HEK293 (cell line): ENCODE data around the gene ADRA2B.

Source experiments
- CTCF ChIA-PET: fragments of 350-600 bp; formaldehyde crosslinking; extraction: SDS; loops from one replicate; lab custom pipeline; 2021; ENCODE audit warnings: antibody characterized with exemption; lab: Yijun Ruan, JAX
- POLR2A ChIA-PET: fragments of 300-600 bp; formaldehyde crosslinking; extraction: SDS; loops from one replicate; lab custom pipeline; 2020; ENCODE audit warnings: antibody characterized with exemption, inconsistent platforms; lab: Yijun Ruan, JAX
- H3K27ac ChIP-seq: fragments of 200-500 bp; sonication (Bioruptor generic); 2 replicates; pipeline ENCODE4 v1.5.1; 2014; ENCODE audit warnings: low read depth, low read length, control low read depth, inconsistent platforms; ENCODE audit errors: extremely low read depth
- H3K36me3 ChIP-seq, 2 experiments: fragments of 200-500 bp in 1 of 2; sonication (Bioruptor generic) in 1 of 2; 1 replicate in 1 of 2; 2 replicates in 1 of 2; pipeline ENCODE4 v1.5.1; 2014 to 2017; ENCODE audit warnings: inconsistent platforms in 2 of 2, low read length in 2 of 2; ENCODE audit not compliant: control insufficient read depth in 2 of 2, insufficient read depth in 1 of 2
- H3K4me1 ChIP-seq: fragments of 200-500 bp; sonication (Bioruptor generic); 2 replicates; pipeline ENCODE4 v1.5.1; 2014; ENCODE audit warnings: mild to moderate bottlenecking, low read length, inconsistent platforms; ENCODE audit not compliant: control insufficient read depth, insufficient read depth
- H3K4me3 ChIP-seq: 2 replicates; pipeline ENCODE4 v1.5.1; 2011; ENCODE audit warnings: low read depth, mild to moderate bottlenecking, control low read depth, low read length, moderate library complexity
- H3K9me3 ChIP-seq: fragments of 200-500 bp; sonication (Bioruptor generic); 2 replicates; pipeline ENCODE4 v1.5.1; 2014; ENCODE audit warnings: low read depth, low read length, inconsistent platforms; ENCODE audit not compliant: control insufficient read depth, insufficient read depth
- GFI1B ChIP-seq: fragments of 450-650 bp; formaldehyde crosslinking; IDR thresholded peaks from 2 replicates; pipeline ENCODE4 v1.5.1; 2016; ENCODE audit warnings: missing biosample characterization, missing genetic modification characterization
- HOXA7 ChIP-seq: sonication (generic); formaldehyde crosslinking; IDR thresholded peaks from 2 replicates; pipeline ENCODE4 v1.8.1; 2022; ENCODE audit warnings: missing genetic modification reagents, borderline replicate concordance
- IKZF3 ChIP-seq: fragments of 450-650 bp; IDR thresholded peaks from 2 replicates; pipeline ENCODE4 v1.5.0; 2018; ENCODE audit warnings: missing biosample characterization, mild to moderate bottlenecking, missing genetic modification characterization, moderate library complexity
- KLF8 ChIP-seq: fragments of 450-650 bp; formaldehyde crosslinking; IDR thresholded peaks from 2 replicates; pipeline ENCODE4 v1.5.1; 2016; ENCODE audit warnings: missing biosample characterization, missing genetic modification characterization
- KLF9 ChIP-seq: fragments of 450-650 bp; formaldehyde crosslinking; IDR thresholded peaks from 2 replicates; pipeline ENCODE4 v1.5.1; 2016; ENCODE audit warnings: missing biosample characterization, missing genetic modification characterization, low read depth
- MEIS1 ChIP-seq: sonication (generic); formaldehyde crosslinking; IDR thresholded peaks from 2 replicates; pipeline ENCODE4 v1.8.1; 2022; ENCODE audit warnings: missing genetic modification reagents, mild to moderate bottlenecking, borderline replicate concordance
- SALL2 ChIP-seq: fragments of 450-650 bp; formaldehyde crosslinking; IDR thresholded peaks from 2 replicates; pipeline ENCODE4 v1.5.0; 2017; ENCODE audit warnings: missing biosample characterization, mild to moderate bottlenecking, missing genetic modification characterization, borderline replicate concordance
- SCRT1 ChIP-seq: fragments of 450-650 bp; formaldehyde crosslinking; IDR thresholded peaks from 2 replicates; pipeline ENCODE4 v1.5.1; 2016; ENCODE audit warnings: missing biosample characterization, missing genetic modification characterization, borderline replicate concordance
- SP3 ChIP-seq: fragments of 450-650 bp; formaldehyde crosslinking; IDR thresholded peaks from 2 replicates; pipeline ENCODE4 v1.5.1; 2016; ENCODE audit warnings: missing biosample characterization, missing genetic modification characterization
- ZBTB11 ChIP-seq: fragments of 450-650 bp; formaldehyde crosslinking; conservative IDR thresholded peaks from 2 replicates; pipeline ENCODE4 v1.5.1; 2016; ENCODE audit warnings: low read depth, missing biosample characterization, missing genetic modification characterization
- ZFHX2 ChIP-seq: fragments of 450-650 bp; formaldehyde crosslinking; conservative IDR thresholded peaks from 2 replicates; pipeline ENCODE4 v1.5.1; 2016; ENCODE audit warnings: missing biosample characterization, missing genetic modification characterization
- ZNF175 ChIP-seq: fragments of 450-650 bp; formaldehyde crosslinking; IDR thresholded peaks from 2 replicates; pipeline ENCODE4 v1.5.1; 2016; ENCODE audit warnings: missing biosample characterization, missing genetic modification characterization
- ZNF280D ChIP-seq: fragments of 450-650 bp; formaldehyde crosslinking; IDR thresholded peaks from 2 replicates; pipeline ENCODE4 v1.5.1; 2016; ENCODE audit warnings: missing biosample characterization, missing genetic modification characterization
- ZNF335 ChIP-seq: fragments of 450-650 bp; formaldehyde crosslinking; conservative IDR thresholded peaks from 2 replicates; pipeline ENCODE4 v1.5.1; 2016; ENCODE audit warnings: missing biosample characterization, missing genetic modification characterization
- ZNF433 ChIP-seq: fragments of 450-650 bp; formaldehyde crosslinking; IDR thresholded peaks from 2 replicates; pipeline ENCODE4 v1.5.1; 2016; ENCODE audit warnings: missing biosample characterization, missing genetic modification characterization, low read depth
- ZNF561 ChIP-seq: fragments of 450-650 bp; IDR thresholded peaks from 2 replicates; pipeline ENCODE4 v1.5.1; 2018; ENCODE audit warnings: missing biosample characterization, missing genetic modification characterization, borderline replicate concordance
- ZNF677 ChIP-seq: fragments of 450-650 bp; IDR thresholded peaks from 2 replicates; pipeline ENCODE4 v1.5.0; 2018; ENCODE audit warnings: missing biosample characterization, mild to moderate bottlenecking, missing genetic modification characterization, moderate library complexity
- TF ChIP-seq, protein P1 (sequence below): fragments of 450-650 bp; formaldehyde crosslinking; IDR thresholded peaks from 2 replicates; pipeline ENCODE4 v1.5.1; 2016; ENCODE audit warnings: missing biosample characterization, missing genetic modification characterization, low read depth
- TF ChIP-seq, protein P2 (sequence below): fragments of 450-650 bp; formaldehyde crosslinking; optimal IDR thresholded peaks from 2 replicates; pipeline ENCODE3; 2016; ENCODE audit warnings: missing biosample characterization, mild to moderate bottlenecking, missing genetic modification characterization

The ADRA2B gene

GRCh38 chr2:96117701-96118588 lies 1.6 kb upstream of the ADRA2B start:
- Histone ChIP-seq H3K27ac (no peak overlapping the region), H3K9me3 (no peaks in the 10 kb centered on the region), H3K36me3 (no peaks in the 10 kb centered on the region), H3K4me1 (no peaks in the 10 kb centered on the region), H3K4me3 (no peak overlapping the region)
- ChIA-PET CTCF (interaction anchor here (0.6 to 3.0 kb wide), 22 partner anchors 7 to 144 kb away, joined by 3 to 29 read pairs (median 5); partner anchors contain the start of gene ASTL), POLR2A (interaction anchor here (1.2 kb wide), 1 partner anchor 21 kb away, joined by 3 read pairs; no protein-coding TSS in a partner anchor)
- TF ChIP-seq ZNF433 (tag by site-specific recombination): no peak
- TF ChIP-seq, protein P1, sequence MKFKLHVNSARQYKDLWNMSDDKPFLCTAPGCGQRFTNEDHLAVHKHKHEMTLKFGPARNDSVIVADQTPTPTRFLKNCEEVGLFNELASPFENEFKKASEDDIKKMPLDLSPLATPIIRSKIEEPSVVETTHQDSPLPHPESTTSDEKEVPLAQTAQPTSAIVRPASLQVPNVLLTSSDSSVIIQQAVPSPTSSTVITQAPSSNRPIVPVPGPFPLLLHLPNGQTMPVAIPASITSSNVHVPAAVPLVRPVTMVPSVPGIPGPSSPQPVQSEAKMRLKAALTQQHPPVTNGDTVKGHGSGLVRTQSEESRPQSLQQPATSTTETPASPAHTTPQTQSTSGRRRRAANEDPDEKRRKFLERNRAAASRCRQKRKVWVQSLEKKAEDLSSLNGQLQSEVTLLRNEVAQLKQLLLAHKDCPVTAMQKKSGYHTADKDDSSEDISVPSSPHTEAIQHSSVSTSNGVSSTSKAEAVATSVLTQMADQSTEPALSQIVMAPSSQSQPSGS (tag by site-specific recombination): no peak
- no peak for TF ChIP-seq KLF8 (tag by site-specific recombination)
- TF ChIP-seq ZNF280D (tag by site-specific recombination): no peak
- no peak for TF ChIP-seq MEIS1
- TF ChIP-seq SP3 (tag by site-specific recombination): no peak
- TF ChIP-seq KLF9 (tag by site-specific recombination): no peak
- TF ChIP-seq HOXA7 (CRISPR knock-in tag): no peak

- Histone ChIP-seq H3K27ac (no peak overlapping the region; the same call in 1 of the 2 replicates), H3K4me3 (peak overlapping the region; percentile 36), H3K9me3 (no peaks in the 10 kb centered on the region), H3K4me1 (no peaks in the 10 kb centered on the region), H3K36me3 (no peaks in the 10 kb centered on the region)
- ChIA-PET CTCF (interaction anchor here (0.6 to 3.0 kb wide), 23 partner anchors 9 to 229 kb away, joined by 3 to 29 read pairs (median 4); partner anchors contain the start of gene ASTL), POLR2A (interaction anchor here (0.6 to 1.2 kb wide), 2 partner anchors 22 to 540 kb away, joined by 3 to 5 read pairs; no protein-coding TSS in a partner anchor)
- TF ChIP-seq, protein P2, sequence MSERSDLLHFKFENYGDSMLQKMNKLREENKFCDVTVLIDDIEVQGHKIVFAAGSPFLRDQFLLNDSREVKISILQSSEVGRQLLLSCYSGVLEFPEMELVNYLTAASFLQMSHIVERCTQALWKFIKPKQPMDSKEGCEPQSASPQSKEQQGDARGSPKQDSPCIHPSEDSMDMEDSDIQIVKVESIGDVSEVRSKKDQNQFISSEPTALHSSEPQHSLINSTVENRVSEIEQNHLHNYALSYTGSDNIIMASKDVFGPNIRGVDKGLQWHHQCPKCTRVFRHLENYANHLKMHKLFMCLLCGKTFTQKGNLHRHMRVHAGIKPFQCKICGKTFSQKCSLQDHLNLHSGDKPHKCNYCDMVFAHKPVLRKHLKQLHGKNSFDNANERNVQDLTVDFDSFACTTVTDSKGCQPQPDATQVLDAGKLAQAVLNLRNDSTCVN (tag by site-specific recombination): peak; percentile 33
- TF ChIP-seq SCRT1 (tag by site-specific recombination) (no peak), ZNF677 (no peak), ZFHX2 (tag by site-specific recombination) (no peak), ZBTB11 (tag by site-specific recombination) (peak; percentile 81), ZNF335 (tag by site-specific recombination) (peak; percentile 89), SALL2 (no peak), ZNF175 (no peak), GFI1B (tag by site-specific recombination) (no peak), IKZF3 (tag by site-specific recombination) (peak; percentile 42; the same call in 1 of the 2 replicates), ZNF561 (tag by site-specific recombination) (peak; percentile 50; the same call in 1 of the 2 replicates)
- TF ChIP-seq, all 188 proteins: peak for 5
Measured at GRCh38 chr2:96116879-96117533, 635 bp upstream of the ADRA2B start.
